GM19239 (cell line): ENCODE measurements around the gene KLF16.
A peak's percentile ranks its signal among the peaks of the same experiment; 100 is the strongest.

ENCODE experiments used
- DNase-seq: peaks from one replicate; pipeline ENCODE4 v3.0.0; 2011; ENCODE audit warnings: low spot score; ENCODE audit not compliant: insufficient read length
- FAIRE-seq: peaks from 2 replicates; lab custom pipeline; 2011; peaks lifted over from hg19 to GRCh38; lab: Jason Lieb, UNC

KLF16 gene

DNA sequence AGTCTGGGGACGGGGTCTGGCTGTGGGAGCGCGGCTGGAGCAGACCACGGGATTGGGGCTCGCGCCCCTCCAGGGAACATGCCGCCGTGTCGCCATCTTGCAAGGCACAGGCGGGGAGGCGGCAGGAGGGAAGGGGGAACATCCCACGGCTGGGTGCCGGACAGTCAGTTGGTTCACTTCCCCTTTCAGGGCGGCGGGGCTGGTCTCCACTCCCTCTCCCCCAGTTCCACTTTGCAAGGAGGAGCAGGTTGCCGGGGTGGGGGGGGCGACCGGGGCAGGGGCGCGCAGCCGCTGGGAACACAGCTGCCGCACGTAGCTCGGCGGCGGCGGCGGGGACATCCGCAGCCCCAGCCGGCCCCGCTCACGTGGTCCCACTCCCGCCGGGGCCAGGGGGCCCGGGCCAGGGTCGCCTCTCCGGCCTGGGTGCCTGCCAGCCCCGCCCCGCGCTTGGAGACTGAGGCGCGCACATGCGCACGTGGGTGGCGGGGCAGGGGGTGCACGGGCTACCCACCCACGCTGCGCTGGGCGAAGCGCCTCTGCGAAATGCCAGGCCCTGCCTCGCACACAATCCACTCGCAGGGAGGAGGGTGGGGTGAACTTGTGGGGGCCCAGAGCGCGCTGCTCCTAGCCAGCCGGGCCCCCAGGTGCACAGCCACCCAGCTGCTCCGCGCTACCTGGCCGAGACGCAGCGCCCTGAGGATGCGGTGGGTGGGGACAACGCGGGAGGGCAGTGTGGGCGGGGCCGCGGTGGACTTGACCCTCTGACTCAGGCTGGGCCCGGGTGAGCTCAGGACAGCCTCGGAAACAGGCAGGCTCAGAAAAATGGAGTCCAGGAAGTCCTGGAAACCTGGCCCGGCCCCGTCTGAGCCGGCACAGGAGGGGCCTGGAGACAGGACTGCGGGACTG is 6.4 kb downstream of the KLF16 start:
- peak; percentile 80 for FAIRE-seq

DNA sequence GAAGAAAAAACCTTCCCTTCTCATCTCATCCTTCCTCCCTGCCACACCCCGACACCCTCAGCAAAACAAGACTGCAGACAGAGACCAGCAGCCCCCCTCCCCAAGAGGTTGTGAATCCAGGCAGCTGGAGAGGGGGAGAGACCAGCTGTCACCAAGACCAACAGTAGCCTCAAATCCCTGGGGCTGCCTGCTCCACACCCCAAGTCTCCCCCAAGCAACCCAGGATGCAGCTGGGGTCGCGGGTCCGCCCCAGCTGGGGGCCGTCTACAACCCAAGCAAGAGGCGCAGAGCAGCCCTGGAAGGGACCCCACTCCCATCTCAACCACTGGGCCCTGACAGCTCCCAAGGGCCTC is 7.1 kb downstream of the KLF16 start:
- DNase-seq (no peak), FAIRE-seq (peak; percentile 53)

More for the DNA sequence above, 6.4 kb downstream of the KLF16 start:
- peak; percentile 94 for DNase-seq

DNA sequence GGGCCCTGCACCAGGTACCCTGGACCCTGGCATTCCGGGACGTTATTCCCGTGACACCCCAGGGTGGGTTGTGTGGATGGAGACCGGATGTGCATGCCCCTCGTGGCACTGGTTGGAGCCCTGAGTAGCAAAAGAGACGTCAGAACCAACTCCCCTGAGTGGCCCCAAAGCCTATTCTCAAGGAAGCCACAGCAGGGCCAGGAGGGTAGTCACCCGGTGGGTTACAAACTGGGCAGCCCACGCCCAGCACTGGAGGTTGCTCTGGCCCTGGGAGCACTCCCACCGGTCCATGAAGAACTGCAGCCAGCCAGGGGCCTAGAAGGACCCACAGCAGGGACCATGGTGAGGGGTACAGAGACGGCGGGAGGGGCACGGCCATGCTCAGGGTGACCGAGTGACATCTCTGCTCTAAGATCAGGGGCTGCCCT is 7.5 kb downstream of the KLF16 start:
- no peak for FAIRE-seq

DNA sequence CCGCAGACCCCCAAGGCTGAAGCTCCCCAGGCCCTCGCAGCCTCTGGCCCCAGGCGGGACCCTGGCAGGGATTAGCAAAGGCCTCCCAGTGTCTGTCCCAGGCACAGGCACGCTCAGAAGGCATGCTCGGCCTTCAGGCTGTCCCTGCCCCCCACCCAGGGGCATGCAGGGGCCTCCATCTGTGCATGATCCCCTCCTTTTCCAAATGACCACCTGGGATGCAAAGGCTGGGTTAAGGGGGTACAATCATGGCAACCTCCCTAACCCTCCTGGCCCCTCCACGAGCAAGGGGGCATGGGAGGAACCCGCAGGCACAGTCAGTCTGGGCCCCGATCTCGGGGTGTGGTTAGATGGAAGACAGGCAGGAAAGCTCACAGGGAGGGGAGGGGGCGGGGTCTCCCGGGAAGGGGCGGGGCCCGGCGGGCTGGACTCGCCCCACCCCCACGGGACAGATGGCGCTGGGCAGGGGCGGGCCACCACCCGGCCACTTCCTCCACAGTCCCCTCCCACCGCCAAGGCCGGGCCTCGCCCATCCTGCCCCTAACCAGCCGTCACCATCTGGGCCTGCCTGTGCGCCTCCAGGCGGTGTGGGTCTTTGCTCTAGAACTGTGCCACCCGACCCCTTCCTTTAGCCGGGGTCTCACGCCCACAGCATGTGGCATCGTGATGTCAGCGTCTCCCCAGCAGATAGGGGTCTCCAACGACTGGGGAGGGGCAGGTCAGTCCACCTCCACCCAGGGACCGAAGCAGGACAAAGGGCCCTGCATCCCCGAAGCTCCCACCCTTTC is 8.1 kb downstream of the KLF16 start:
- DNase-seq: peak; percentile 95
- FAIRE-seq: peak; percentile 94

More for the DNA sequence above, 7.5 kb downstream of the KLF16 start:
- no peak for DNase-seq

DNA sequence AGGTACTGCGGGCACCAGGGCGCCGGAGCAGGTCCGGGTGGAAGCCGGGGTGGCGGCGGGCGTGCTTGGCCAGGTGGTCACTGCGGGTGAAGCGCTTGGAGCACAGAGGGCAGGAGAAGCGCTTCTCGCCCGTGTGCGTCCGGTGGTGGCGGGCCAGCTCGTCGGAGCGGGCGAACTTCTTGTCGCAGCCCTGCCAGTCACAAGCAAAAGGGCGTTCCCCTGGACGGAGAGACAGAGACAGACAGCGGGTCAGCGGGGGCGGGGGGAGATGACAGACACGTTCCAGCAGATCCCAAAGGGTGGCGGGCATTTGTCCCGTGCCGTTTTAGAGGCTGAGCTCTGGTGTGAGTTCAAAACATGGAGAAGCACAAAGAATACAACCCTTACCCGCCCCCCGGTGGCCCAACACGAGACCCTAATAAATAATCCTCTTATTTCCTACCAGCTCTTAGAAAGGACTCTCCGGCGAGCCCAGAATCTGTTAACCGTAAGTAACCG is 8.8 kb downstream of the KLF16 start:
- no peak for FAIRE-seq
- DNase-seq: no peak

DNA sequence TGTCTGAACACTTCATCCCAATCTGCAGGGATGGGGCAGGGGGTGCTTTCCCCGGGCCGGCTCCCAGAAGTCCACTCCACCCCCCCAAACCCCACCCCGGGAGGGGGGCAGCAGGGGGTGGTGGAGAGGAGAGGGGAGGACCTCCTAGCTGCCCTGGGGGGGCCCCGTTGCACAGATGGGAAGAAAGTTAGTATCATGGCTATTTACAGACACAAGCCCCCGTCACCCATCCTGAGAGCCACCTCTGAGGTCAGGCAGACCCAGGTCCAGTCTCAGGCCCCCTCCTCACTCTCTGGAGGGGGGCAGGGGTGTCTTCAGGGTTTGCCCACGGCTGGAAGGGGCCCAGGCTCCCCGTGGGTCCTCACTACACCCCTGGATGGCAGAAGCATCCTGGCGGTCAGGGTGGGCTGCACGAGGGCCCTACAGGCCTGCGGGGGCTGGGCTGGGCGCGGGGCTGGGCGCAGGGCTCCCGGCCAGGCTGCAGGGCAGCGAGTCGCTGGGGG is 9.3 kb downstream of the KLF16 start:
- no peak for FAIRE-seq
- no peak for DNase-seq

DNA sequence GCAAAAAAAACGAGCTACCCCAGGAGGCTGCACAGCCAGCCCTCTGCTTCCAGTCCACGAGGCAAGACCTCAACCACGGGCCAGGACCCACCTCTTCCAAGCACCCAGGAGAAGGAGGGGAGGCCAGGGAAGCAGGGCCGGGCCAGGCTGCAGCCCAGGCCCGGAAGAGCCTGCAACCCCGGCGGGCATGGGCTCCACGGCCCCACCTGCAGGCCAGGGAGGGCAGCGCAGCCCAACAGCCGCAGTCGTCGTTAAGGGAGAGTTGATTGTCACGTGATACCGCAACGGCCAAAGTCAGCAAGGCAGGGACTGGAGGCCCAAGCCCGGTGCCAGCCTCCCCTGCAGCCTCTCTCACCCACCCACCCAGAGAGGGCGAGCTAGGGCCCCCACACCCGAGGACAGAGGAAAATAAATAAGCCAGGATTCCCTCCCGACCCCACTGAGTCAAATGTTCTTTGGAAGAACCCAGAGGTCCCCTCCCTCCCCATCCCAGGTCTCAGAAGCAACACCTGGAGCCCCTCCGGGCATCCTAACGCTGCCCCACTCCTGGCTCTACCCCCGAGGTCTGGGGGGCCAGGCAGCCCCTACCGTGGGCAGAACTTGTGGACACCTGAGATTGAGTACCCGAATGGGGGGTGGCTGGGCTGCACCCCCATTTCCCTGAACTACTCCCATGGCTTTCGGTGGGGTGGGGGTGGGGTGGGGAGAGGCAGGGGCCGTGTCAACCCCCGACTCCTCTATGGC is 9.9 kb downstream of the KLF16 start:
- FAIRE-seq (peak; percentile 97), DNase-seq (peak; percentile 91)

DNA sequence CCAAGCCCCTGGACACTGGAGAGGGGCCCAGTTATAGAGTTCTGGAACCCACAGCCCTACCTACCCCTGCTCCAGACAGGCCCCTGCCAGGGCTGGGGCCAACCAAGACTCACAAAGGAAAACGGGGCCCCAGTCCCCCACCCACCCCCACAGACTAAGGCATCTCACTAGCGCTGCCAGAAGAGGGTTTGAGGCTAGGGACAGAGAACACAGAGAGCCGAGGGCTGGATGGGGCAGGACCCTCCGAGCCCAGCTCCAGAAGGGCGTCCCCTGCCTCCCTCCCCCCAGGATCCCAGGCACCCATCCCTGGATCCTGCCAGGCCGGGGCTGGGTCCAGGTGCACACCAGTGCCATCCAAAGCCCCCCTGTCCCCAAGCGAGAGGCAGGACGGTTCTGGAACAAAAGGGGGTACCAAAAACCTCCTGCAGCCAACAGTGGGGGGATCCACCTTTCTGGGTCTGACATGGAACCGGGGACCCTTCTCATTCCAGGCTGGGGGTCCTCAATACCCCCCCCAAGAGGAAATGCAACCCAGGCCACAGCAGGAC is 10.7 kb downstream of the KLF16 start:
- DNase-seq (no peak), FAIRE-seq (no peak)

DNA sequence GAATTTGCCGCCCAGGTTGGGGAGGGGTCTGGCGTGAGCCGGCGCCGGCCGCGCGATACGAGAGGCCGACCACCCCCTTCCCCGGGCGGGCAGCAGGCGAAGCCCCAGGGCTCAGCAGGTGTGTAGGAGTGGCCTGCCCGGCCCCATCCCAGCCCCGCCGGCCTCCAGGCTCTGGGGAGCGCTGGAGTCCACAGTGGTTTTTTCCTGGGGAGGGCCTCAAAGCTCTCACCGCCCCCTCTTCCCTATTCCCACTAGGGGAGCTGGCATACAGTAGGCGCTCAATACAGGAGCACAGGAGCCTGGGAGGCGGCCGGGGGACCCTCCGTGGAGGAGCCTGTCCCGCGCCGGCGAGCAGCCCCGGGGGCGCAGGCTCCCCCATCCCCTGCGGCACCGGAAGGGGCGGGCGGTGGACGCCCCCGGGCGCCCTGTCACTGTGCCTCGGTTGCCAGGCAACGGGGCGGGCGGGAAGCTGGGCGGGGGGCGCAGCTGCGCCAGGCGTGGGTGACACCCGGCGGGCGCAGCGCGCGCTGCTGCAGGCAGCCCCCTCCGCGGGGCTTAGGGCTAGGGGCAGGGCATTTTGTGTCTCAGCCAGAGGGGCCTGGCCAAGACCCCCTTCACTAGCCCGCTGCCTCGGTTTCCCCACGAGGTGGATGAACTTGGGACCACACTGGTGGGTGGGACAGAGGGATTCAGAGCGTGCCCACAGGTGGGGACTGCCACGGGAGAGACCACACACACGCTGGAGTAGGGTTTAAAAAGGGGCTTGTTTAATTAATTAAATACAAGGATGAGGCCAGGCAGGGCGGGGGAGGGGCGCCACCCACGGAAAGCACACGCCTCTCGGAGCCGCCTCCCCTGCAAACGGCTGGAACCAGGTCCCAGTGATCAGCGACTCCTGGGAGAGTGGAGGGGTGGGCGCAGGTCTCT is 11.5 kb downstream of the KLF16 start:
- no peak for DNase-seq
- FAIRE-seq: no peak

DNA sequence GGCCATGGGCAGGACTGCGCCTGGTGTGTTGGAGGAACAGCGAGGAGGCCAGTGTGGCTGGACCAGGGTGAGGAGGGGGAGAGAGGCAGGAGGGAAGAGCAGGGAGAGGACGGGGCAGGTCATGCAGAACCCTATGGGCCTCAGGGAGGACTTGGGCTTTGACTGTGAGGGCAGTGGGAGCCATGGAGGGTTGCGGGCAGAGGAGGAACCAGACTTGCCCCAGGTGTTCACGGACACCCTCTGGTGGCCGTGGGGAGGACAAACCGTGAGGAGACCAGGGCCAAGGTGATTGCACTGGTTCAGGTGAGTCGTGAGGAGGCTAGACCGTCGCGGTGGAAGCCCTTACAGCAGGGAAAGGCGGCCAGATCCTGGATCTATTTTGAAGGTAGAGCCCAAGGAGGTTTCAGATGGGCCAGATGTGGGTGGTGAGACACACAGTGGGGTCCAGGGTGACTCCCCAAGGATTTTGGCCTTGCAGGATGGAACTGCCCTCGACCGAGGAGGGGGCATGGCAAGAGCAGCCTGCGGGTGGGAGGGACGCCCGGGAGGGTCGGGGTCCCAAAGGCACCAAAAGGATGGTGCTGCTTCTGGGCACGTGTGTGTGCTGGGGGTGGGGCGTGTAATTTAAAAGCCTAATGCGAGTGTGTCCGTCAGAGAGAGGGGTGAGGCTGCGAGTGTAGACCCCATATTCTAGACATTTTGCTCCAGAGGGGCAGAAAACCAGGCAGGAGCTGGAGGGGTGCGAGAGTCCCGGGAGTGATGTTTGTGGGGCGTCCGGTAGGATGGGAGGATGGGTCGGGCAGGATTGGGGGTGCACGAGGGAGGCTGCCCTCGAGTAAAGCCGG is 12.3 kb downstream of the KLF16 start:
- DNase-seq: no peak
- FAIRE-seq: no peak

DNA sequence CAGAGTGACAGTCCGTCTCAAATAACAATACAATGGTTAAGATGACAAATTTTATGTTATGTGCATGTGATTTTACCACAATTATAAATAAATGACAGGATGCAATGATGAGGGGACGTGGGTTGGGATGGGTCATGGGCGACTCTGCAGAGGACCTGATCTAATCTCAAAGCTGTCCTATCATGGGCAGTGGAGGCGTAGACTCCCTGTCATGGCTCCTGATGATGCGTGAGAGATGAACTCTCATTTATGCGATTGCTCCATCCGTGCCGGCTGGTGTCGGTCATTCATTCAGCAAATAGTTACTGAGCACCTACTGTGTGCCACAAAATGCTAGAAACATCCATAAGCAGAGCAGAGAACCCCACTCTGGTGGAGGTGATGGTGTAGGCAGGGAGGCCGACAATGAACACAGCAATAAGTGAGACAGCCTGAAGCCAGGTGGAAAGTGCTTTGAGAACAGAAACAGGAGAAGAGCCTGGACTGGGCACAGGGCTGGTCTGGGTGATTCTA is 13.4 kb downstream of the KLF16 start:
- FAIRE-seq (no peak), DNase-seq (no peak)

DNA sequence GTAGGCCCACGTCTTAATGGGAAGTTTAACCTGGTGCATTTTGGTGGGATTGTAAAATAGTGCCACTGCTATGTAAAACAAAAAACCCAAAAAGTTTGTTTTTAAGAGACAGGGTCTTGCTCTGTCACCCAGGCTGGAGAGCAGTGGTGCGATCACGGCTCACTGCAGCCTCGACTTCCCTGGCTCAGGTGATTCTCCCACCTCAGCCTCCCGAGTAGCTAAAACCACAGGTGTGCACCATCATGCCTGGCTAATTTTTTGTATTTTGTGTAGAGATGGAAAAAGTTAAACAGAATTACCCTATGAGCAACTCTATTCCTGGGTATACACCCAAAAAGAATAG is 14.3 kb downstream of the KLF16 start:
- FAIRE-seq: peak; percentile 11
- DNase-seq: no peak

DNA sequence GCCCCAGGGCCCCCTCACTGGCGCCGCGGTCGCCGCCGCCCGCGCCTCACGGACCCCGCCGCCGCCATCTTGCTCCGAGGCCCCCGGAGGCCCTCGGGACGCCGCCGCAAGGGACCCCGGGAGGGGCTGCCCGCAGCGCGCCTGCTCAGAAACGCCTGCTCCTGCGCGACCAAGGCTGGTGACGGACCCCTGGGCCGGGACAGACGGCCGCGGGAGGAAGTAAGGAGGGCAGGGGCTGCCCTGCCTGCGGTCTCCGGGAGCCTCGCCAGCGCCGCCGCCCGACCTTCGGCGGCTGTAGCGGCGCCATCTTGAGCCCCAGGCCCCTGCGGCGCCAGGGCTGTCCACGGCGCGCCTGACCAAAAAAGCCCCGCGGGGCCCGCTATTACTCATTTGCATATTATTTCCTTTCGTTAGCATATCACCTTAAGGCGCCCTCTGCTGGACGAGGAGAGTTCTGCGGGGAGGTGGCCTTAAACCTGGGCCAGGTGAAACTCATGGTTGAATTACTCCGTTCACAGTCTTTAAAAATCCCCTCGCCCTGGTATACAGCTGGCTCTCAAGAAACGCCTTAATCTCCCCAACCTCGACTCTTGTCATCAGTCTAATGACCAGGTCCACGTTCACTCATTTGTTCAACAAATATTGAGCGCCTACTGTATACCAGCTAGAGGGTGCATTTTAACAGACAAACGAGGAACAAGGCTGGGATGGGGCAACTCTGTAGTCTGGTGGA is 14.8 kb downstream of the KLF16 start, which contains the start of gene REXO1:
TSS of gene REXO1 (minus strand) at position 85 of the 733 bp plus-strand sequence. CDS start 125 bp downstream, outside the sequence.
- peak; percentile 91 for DNase-seq
- peak; percentile 97 for FAIRE-seq

DNA sequence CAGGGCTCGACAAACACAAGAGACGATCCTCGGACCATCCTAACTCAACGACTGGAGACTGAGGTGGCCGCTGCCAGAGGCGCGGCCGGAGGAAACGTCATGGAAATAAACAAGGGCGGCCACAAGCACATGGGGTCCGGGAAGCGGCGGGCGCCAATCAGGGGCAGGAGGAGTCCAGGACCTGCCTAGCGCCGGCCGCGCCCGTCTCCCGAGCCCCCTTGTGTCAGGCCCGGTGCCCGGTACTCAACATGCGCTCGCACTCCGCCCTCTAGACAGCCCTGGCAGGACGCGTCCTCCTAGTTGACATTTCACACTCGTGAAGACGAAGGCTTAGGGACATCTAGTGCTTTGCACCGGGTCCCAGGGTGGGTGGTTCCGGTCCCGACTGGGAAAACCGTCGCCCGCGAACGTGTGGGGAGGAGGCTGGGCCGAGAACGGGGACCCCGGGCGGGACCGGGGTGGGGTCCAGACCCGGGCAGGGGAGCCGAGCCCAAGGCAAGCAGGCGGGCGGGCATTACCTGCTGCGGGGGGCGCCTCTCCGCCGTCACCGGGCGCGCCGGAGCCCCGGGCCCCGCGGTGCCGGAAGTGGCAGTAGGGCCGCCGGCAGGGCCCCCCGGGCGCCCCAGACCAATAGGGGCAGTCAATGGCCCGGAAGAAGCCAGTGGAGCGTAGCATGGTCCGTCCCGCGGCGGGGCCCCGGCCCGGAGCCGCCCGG is 15.5 kb downstream of the KLF16 start:
- peak; percentile 26 for FAIRE-seq
- no peak for DNase-seq

DNA sequence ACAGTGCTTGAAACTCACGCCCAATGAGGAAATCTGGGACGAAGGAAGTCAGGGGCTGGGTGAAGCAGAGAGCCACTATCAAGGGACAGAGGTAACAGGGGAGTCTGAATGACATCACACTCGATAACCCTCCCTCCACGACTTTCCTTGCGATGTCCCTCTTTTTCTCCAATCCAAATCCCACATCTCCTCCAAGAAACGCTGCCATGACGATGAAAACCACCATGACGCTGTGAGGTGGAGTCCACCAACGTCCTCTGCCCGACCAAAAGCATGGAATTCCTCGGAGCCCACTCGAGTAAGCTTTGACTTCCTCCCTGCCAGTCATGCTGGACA is 16.1 kb downstream of the KLF16 start:
- no peak for DNase-seq
- FAIRE-seq: peak; percentile 21

DNA sequence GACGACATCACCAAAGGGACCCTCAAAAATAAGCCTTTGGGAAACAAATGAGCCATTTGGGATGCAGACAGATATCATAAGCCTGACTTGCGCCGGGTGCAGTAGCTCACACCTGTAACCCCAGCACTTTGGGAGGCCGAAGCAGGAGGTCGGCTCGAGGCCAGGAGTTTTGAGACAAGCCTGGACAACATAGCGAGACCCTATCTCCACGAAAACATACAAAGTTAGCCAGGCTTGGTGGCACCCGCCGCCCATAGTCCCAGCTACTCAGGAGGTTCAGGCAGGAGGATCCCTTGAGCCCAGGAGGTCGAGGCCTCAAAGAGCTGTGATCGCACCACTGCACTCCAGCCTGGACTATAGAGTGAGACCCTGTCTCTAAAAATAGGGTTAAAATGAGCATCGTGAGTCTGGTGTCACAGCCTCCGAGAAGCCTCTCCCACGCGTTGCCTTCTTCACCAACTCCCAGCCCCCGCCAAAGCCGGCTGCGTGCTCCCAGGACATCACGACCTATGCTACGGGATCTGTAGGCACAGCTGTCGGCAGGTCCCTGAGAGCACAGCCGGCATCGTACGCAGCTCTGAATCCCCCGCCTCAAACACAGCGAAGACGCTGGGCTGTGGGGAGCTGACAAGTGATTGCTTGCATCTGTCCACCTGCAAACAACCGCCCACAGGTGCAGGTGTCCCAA is 16.7 kb downstream of the KLF16 start:
- FAIRE-seq (no peak), DNase-seq (no peak)
